Measurements from ENCODE around the gene TTBK1.

The TTBK1 gene

DNA sequence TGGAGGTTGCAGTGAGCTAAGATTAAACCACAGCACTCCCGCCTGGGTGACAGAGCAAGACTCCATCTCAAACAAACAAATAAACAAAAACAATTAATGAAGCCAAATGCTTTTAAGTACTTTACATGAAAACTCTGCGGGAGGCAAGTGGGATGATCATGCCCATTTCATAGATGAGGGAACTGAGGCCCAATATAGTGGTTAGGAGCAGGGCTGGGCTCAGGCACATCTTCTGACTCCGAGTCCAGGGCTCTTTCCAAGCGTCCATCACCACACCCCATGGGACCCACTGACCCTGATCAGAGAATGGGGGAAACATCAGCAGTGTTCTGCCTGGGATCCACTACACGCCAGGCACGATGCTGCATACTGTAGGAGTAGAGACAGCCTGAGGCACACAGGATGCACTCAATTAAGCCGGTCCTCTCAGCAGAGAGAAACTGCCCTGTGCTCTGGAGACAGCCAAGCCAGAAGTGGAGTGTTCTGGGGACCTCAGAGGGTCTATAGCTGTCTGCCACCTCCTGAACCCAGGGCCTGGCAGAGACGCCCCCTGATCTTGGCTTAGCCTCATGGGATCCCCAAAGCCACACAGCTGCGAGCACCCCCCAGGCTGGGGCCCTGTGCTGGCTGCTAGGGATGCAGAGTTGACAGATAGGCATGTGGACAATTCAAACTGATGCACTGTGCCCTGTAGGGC is 13.5 kb downstream of the TTBK1 start:
- DNase-seq = no peak

DNA sequence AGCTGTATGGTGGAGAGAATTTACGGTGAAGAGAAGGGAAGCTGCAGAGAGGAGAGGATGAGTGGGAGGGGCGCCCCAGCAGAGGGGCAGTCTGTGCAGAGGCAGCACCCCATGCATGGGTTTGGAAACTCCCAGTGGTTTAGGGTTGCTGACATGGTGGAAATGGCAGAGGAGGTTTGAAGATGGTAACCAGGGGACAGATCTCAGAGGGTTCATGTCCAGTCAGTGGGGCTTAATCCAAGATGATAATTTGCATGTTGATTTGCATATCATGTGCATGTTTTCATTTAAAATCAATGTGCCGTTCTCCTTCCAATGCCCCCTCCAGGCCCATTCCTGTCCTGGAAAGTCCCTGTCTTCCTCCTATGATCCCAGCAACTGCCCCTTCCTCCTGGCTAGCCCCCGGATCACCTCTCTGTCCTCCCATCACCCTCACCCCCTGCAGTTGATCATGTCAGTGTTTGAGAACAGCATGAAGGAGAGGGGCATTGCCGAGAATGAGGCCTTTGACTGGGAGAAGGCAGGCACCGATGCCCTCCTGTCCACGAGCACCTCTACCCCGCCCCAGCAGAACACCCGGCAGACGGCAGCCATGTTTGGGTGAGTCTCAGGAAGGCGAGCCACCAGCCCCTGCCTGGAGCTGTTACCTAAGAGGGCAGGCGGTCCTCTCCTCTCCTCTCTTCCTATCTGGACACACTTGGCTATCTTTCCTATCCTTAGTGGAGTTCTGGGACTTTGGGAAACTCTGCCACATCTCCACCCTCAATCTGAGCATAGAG is 14.3 kb downstream of the TTBK1 start:
- no peak for DNase-seq

DNA sequence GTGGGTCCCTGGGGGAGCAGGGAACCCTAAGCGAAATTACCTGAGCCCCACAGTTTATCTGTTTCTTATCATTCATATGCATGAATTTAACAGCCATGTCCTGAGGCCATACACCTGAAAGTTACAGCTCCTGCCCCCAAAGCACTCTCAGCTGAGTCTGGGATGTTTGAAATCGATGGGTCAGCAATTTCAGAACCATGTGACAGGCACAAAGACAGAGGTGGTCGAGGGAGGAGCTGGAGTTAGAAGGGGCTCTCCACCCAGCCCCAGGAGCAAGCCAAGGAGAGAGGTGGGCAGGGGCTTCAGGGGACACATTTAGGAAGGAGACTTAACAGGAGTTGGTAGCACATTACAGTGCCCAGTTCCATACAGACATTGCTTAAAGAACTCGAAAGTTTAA is 14.9 kb downstream of the TTBK1 start:
- no peak for DNase-seq

DNA sequence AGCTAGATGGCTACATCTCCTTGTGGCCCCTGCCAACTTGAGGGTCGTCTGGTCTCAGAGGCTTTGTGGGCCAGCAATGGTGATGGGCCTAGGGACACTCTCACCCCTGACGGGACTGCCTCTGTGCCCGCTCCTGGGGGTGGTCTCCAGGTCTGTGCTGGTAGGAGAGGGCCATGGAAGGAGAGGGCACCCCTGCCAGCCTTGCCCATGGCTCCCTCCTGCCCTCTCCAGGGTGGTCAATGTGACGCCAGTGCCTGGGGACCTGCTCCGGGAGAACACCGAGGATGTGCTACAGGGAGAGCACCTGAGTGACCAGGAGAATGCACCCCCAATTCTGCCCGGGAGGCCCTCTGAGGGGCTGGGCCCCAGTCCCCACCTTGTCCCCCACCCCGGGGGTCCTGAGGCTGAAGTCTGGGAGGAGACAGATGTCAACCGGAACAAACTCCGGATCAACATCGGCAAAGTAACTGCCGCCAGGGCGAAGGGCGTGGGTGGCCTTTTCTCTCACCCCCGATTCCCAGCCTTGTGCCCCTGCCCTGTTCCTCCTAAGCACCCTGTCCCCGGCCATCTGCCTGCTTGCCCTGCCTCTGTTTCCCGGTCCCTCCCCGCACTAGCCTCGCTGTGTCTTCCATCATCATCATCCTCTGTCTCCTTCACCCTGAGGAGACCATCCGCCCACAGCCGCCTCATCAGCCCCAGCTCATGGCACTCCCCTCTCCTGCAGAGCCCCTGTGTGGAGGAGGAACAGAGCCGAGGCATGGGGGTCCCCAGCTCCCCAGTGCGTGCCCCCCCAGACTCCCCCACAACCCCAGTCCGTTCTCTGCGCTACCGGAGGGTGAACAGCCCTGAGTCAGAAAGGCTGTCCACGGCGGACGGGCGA is 15.8 kb downstream of the TTBK1 start:
- no peak for DNase-seq

DNA sequence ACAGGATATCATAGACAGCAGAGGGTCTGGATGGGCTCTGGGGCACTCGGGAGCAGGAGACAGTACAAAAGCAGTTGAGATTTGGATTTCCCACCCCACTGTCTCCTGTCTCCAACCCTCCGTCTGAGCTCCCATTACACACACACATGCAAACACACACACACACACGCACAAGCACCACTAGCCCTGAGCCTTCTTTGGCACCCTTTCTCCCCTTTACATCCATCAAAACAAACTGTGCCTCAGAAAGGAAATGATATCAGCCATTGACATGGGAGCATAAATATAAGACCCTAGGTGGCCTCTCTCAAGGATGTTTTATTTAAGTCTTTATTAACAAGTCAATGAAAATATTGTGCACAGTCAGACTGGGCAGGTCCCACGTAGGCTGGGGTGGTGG is 17.5 kb downstream of the TTBK1 start:
- DNase-seq = no peak

DNA sequence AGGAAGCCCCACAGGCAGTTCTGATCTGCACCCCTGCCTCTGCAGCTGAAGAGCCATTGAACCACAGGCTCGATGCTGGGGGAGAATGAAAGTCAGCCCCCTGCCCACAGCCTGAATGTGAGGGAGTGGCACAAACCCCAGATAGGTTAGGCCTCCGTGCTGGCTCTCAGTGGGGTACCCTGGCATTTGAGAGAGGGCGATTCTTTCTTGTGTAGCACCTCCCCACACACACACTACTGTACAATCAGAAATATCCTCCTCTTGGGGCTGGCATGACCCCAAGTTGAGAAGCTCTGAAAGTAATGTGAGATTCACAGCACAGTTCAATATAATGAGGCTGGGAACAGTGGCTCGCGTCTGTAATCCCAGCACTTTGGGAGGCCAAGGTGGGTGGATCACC is 17.9 kb downstream of the TTBK1 start:
- DNase-seq = no peak

DNA sequence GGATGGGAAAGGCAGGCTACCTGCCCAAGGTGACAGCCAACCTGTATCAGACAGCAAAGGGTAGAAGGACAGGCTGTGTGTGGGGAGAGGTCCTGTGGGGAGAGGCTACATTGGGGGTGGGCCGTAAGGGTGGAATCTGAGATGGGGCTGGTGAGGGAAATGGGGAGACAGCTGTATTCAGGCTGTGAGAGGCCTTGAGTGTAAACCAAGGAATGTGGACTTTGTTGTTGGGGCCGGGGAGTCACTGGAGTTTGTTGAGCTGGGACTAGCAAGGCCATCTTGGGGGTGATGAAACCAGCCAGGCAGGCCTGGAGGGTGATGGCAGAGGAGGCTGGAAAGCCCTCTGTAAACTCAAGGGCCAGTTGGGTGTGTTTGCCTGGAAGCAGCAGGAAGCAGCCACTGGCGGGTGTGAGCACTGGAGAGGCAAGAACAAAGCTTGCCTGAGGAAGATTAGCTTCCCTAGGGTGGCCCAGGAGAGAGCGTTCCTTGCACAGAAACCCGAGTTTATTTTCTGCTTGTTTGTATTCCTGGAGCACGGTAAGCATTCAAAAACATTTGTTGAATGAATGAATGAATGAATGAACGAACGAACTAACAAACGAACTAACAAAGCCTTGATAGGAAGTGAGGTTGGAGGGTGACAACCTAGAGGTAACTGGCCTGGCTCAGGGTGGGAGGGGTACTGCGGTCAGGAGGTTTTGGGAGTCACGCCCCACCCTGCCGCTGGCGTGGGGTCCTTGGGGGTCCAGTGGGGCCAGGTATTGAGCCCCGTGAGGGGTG is 18.9 kb downstream of the TTBK1 start:
- DNase-seq = no peak

DNA sequence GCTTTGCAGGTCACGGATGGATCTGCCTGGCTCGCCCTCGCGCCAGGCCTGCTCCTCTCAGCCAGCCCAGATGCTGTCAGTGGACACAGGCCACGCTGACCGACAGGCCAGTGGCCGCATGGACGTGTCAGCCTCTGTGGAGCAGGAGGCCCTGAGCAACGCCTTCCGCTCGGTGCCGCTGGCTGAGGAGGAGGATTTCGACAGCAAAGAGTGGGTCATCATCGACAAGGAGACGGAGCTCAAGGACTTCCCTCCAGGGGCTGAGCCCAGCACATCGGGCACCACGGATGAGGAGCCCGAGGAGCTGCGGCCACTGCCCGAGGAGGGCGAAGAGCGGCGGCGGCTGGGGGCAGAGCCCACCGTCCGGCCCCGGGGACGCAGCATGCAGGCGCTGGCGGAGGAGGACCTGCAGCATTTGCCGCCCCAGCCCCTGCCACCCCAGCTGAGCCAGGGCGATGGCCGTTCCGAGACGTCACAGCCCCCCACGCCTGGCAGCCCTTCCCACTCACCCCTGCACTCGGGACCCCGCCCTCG is 19.6 kb downstream of the TTBK1 start:
- no peak for DNase-seq

DNA sequence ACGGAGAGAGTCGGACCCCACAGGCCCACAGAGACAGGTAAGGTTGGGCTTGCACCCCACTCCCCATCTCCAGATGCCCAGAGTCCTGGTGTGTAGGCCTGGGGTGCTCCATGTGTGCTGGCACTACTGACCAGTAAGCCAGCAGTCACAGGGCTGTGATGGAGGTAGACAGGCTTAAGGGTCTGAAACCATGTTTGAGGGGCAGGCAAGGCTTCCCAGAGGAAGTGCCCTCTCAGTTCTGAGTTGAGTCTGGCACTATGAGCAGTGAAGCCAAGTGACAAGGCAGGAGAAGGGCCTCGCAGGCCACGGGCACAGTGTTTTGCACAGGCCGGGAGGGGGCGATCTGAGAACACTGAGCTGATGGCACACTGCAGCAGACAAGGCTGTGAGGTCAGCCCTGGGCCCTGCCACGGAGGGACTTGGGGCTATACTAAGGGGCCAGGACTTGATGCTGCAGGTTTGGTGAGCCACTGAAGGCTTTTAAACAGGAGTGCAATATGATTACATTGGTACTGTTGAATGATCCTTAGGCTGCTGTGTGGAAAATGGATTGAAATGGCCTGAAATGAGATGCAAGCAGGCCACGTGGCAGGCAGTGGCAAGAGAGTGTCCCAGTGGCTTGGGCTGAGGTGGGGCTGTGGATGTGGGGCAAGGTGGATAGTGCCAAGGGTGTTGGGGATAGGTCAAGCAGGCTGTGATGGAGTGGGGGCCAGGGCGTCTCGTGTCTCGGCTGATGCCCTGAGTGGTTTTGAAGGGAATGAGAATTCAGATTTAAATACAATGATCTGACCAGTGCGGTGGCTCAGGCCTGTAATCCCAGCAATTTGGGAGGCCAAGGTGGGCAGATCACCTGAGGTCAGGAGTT is 20.3 kb downstream of the TTBK1 start:
- DNase-seq = no peak

DNA sequence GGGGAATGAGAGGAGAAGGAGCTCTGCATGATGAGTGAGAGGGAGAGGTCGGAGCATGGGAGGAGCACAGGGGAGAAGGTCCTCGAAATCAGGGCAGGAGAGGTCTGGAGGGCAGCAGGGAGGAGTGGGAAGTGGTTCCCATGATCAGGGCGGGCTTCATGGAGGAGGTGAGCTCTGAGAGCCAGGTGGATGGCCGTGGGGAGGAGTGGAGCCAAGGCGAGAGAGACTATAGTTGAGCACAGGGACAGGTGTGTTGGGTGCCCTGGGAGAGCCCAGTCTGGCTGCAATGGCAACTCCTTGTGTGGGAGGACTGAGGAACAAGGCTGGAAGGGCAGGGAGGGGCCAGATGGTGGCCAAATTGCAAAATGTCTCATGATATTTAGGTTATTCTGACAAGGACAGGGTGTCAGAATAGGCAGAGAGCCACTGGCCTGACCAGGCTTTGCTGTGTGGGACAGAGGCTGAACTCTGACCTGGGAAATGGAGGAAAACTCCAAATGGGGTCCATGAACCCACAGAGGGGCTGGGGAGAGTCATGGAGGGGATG is 21.4 kb downstream of the TTBK1 start:
- no peak for DNase-seq

DNA sequence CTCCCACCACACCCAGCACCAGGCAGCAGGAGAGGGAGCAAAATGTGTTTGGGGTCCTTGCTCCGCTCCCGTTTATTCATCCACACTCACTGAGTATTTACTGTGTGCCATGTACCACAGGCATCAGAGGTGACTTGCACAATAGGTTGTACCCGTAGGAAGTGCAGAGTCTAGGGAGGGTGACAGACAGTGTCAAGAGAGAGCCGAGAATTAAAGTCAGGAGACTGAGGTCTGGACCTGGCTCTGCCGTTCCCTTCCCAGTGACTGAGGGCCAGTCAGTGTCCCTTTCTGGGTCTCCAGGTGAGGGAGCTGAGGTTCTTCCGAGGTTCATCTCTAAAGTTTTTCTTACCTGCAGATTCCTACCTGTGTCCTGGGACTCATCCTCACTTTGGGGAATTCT is 22.3 kb downstream of the TTBK1 start:
- no peak for DNase-seq

DNA sequence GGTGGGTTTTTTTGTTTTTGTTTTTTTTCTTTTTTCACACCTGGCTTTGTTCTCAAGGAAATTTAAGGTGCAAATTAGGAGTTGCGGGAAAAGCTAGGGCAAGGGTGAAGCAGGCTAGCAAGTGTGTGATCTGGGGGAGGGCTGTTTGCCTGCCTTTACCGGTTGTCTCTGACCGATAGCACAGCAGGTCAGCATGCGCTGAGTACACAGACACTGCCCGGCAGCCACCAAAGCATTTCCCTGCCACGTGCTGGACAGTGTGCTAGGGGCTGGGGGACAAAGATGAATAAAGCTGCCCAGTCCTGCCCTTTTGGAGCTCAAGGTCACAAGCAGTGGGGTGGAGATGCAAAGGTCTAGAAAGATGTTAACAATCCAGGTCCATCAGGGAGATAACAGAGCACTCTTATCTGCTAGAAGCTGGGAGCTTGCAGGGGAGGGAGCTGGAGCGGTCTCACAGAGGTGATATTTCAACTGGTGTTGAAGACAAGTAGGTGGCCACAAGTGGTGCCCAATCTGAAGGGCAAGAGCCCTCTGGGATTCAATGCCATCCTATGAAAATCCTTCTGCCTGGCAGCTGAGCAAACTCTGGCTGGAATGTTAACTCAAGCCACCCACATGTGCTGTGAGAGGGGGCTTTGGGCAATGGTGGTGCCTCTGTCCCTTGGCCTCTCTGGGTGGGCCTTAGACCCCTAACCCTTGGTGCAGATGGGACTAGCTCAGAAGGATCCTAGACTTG is 24.5 kb downstream of the TTBK1 start:
- DNase-seq = no peak

DNA sequence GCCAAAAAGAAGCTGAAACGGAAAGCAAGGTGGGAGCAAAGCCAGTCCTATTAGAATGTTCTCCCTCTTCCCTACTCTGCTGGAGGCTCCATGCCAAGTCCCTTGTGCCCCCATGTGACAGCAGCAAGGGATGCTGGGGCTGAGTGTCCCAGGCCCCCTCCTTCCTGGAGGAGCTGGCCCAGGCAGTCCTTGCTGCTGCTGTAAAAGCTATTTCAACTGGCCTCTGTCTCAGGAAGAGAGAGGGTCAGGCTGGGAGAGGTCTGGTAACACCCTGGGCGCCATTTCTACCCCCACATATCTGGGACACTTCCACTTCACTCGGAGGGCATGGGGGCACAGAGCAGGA is 25.0 kb downstream of the TTBK1 start:
- no peak for DNase-seq

DNA sequence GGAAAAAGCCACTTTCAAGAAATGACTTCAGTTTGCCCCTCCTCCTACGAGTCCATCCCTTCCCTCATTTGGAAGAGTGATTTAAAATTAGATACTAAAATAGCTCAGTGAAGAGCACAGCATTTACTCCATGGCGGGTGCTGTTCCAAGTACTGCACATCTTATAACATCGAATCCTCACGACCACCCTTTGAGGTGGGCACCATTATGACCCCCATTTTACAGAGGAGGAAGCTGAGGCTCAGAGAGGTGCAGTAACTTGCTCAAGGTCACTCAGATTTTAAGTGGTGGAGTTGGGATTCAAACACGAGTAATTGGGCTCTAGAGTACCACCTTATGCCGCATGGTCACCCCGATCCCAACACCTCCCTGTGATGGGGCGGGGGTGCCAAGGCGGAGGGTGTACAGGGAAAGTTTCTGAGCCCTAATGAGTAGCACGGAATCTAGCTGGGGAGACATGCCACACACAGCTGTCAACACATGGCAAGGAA is 25.5 kb downstream of the TTBK1 start:
- no peak for DNase-seq

DNA sequence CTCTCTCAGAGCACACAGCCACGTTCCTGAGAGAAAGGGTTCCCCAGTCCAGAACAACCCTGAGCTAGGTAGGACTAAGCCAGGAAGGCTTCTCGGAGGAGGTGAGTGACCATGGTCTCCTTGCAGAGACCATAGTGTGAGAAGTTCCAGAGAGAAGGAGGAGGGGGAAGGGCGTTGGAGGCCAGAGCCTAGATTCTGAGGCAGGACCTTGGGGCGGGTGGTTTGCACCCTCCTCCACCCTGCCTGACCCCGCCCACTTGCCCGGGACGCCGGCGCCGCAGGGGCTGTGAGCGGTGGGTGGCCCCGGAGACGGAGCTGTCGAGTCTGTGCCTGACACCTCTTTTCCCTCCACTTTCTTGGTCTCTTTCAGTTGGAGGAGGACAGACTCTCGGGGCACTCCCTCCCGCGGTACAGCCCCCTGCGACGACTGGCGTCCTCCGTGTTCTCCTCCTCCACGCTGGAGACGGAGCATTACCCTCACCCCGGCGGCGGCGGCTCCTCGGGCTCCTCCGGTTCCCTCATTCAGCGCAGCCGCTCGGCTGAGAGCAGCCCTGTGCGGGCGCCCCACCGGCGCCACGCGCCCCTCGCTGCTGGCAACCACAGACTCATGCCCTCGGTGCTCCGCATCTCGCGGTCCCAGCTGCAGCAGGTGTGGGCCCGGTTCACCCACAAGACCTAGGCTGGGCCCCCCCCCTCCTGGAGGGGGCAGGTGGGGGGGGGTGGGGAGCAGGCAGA is 26.2 kb downstream of the TTBK1 start:
- DNase-seq = no peak

DNA sequence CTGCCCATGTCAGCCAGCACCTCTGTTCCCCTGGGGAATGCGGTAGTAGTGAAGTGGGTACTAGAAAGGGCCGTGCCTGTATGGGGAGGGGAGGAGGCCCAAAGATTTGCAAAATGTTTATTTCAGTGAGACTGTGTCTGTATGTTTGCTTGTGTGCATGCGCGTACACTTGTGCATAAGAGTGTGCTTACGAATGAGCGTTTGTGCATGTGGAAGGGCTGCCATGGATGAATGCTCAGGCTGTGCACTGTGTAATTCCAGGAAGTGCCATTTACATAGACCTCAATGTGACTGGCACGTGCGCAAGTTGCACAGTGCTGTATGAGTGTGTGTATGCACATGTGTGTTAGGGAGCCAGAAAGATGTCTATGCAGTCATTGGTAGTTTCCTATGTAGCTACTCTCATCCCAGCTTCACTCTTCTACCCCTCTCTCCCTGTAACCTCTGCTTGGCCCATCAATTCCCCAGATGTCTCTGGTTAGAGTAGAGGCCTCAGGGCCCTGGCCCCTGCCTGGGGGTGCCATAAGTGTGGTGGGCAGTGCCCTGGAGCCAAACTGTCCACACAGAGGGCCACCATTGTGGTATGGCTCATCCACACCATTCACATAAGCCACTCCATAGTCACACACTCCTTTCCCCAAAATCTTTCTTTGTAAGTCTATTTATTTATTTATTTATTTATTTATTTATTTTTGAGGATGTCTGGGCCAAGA is 28.0 kb downstream of the TTBK1 start:
- DNase-seq = no peak

DNA sequence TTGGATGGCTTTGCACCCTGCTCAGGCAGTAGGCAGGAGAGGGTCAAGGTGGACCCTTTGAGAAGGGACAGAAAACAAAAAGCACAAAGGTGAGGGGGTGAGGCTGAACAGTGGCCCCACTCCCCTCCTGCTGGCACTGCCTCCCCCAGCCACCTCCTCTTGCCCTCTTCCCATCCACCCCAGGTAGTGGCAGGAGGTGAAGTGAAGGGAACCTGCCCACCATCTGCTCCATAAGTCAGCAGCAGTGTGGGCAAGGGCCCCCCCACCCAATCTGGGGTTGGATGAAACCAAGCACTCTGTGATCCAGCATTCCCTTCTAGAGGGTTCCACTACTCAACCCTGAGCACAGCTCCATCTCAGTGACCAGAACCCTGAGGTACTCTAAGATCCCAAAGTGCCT is 28.7 kb downstream of the TTBK1 start:
- DNase-seq = no peak

DNA sequence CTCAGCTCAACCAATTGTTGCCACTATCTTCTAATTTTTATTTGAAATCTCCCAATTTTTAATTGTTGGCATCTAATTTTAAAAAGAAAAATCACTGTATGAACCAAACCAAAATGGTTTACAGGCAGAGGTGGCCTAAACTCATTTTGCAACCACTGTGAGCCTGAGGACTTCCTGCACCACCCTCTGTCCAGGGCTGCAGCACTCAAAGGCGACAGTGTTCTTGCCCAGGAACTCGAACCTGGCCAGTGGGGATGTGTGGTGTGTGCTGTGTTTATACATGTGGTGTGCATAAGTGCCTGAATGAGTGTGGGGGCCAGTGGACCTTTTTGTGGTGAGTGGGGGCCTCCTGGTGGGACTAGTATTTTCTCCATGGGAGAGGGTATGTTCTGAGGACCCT is 30.4 kb downstream of the TTBK1 start:
- DNase-seq = no peak

Measured in NCI-H748 treated with DMSO at 0.1 percent for 48 hours (cell line).